ENCODE measurements around the gene LLGL1. TPM values are rescaled to one million over a fixed set of nuclear protein-coding genes. Genes with fewer than 3 reads are reported as not detected.

The LLGL1 gene
- total and polyA plus RNA-seq, 2 donors (not counting 3 experiments of a cell fraction or from before 2014, with no cell fraction given) = 34.9 to 47.1 TPM

DNA sequence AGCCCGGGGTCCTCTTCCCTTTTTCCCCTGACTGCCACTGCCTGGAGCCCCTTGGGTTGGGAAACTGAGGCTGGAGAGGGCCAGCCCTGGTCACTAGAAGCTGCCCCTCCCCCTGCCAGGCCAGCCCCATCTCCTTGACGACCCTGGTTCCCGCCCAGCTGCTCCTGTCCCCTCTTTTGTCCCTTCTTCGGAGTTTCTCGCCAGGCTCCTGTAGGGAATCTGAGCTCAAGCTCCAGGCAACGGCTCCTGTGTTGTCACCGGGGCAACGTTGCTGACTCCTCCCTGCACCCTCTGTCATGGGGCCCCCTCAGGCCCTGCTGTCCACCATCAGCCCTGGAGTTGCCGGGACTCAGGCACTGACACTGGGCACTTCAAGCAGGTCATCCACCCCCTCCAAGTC, 5.7 kb downstream of the LLGL1 start:
- H3K4me2 ChIP-seq (ENCODE audit: insufficient read depth, low read length) = no peak overlapping the region
- H3K79me2 ChIP-seq (ENCODE audit: control insufficient read depth, insufficient read depth, low read length) = peaks cover 40% of the 10 kb centered on the region
- no peaks in the 10 kb centered on the region for H3K27me3 ChIP-seq (ENCODE audit: control insufficient read depth in 2 of 2, insufficient read depth in 2 of 2, low read length in 2 of 2)
- no TSS peak for BruUV-seq (replicated peaks)
- DNase-seq (ENCODE audit: low read depth, low spot score) (no peak), FAIRE-seq (no peak)
- H4K20me1 ChIP-seq (replicated peaks; ENCODE audit: control insufficient read depth, extremely low read depth, insufficient read depth, low read length) = no peaks in the 10 kb centered on the region
- no peaks in the 10 kb centered on the region for H3K9me1 ChIP-seq (replicated peaks; ENCODE audit: control insufficient read depth, extremely low read depth, insufficient read depth, low read length)
- dilution Hi-C loops (cut with MboI; ENCODE audit: extremely low pct_ligation_motif_present, low sequenced_read_pairs) (no loop called here), intact Hi-C loops (cut with micrococcal nuclease) (no loop called here)
- H3K36me3 ChIP-seq (ENCODE audit: control insufficient read depth in 2 of 2, extremely low read depth in 1 of 2, insufficient read depth in 2 of 2, low read length in 2 of 2) = peaks cover 6 to 22% of the 10 kb centered on the region in 2 experiments
- H3K27ac ChIP-seq (ENCODE audit: insufficient read depth, low read depth, low read length) = no peak overlapping the region
- H2AFZ ChIP-seq (ENCODE audit: low read depth, low read length) = no peak overlapping the region
- CTCF ChIA-PET = no interaction called here
- POLR2A ChIA-PET = no interaction called here
- H3K4me3 ChIP-seq (replicated peaks in 1 of 3; ENCODE audit: insufficient read depth in 1 of 3, low read depth in 1 of 3, low read length in 3 of 3) = no peak overlapping the region
- H3K9me3 ChIP-seq (replicated peaks; ENCODE audit: control insufficient read depth, insufficient read depth, low read length) = no peaks in the 10 kb centered on the region
- TF ChIP-seq, protein P1, sequence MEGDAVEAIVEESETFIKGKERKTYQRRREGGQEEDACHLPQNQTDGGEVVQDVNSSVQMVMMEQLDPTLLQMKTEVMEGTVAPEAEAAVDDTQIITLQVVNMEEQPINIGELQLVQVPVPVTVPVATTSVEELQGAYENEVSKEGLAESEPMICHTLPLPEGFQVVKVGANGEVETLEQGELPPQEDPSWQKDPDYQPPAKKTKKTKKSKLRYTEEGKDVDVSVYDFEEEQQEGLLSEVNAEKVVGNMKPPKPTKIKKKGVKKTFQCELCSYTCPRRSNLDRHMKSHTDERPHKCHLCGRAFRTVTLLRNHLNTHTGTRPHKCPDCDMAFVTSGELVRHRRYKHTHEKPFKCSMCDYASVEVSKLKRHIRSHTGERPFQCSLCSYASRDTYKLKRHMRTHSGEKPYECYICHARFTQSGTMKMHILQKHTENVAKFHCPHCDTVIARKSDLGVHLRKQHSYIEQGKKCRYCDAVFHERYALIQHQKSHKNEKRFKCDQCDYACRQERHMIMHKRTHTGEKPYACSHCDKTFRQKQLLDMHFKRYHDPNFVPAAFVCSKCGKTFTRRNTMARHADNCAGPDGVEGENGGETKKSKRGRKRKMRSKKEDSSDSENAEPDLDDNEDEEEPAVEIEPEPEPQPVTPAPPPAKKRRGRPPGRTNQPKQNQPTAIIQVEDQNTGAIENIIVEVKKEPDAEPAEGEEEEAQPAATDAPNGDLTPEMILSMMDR (IDR thresholded peaks at IDR 0.05; ENCODE audit: extremely low read depth in 1 of 2, insufficient read depth in 1 of 2, low read depth in 1 of 2, low read length in 2 of 2) = no peak
- TF ChIP-seq JUN (IDR thresholded peaks at IDR 0.05; ENCODE audit: borderline replicate concordance, insufficient read depth, insufficient read length, low read depth) (no peak), EZH2 (IDR thresholded peaks at IDR 0.05; ENCODE audit: borderline replicate concordance, low read depth, low read length, severe bottlenecking) (no peak), FOS (IDR thresholded peaks at IDR 0.05; ENCODE audit: borderline replicate concordance, insufficient read depth, low read length) (no peak), GATA2 (IDR thresholded peaks at IDR 0.05; ENCODE audit: insufficient read depth, insufficient read length, low read depth, low read length) (no peak)
- TF ChIP-seq, protein P2, sequence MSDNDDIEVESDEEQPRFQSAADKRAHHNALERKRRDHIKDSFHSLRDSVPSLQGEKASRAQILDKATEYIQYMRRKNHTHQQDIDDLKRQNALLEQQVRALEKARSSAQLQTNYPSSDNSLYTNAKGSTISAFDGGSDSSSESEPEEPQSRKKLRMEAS (IDR thresholded peaks at IDR 0.05; ENCODE audit: insufficient read depth, insufficient read length) = no peak
- H3K4me1 ChIP-seq (ENCODE audit: control insufficient read depth, extremely low read depth, insufficient read depth, low read length) = peaks cover 17% of the 10 kb centered on the region
- H3K9ac ChIP-seq (replicated peaks; ENCODE audit: extremely low read depth, insufficient read depth, low read length) = no peak overlapping the region
